HepG2 (cell line): Measurements from ENCODE around the gene TOR4A. TPM values are rescaled to one million over a fixed set of nuclear protein-coding genes. Genes with fewer than 3 reads are reported as not detected.

Experiments used
- ASH2L ChIP-seq: fragments of 300-600, 200-600 bp; sonication (generic); IDR thresholded peaks from 2 replicates; pipeline ENCODE4 v1.7.0; 2017; ENCODE audit warnings: low read depth, mild to moderate bottlenecking, moderate library complexity, mixed read lengths, low read length; ENCODE audit not compliant: insufficient read length
- CBFB ChIP-seq: sonication (generic); formaldehyde crosslinking; IDR thresholded peaks from 2 replicates; pipeline ENCODE4 v1.4.0; 2020; ENCODE audit warnings: missing genetic modification reagents
- CENPX ChIP-seq: sonication (generic); formaldehyde crosslinking; IDR thresholded peaks from 2 replicates; pipeline ENCODE4 v1.9.0; 2021; ENCODE audit warnings: mild to moderate bottlenecking, missing genetic modification reagents, moderate library complexity
- DBP ChIP-seq: sonication (generic); formaldehyde crosslinking; IDR thresholded peaks from 2 replicates; pipeline ENCODE4 v1.4.0; 2020; ENCODE audit warnings: missing genetic modification reagents; ENCODE audit errors: not compliant biosample characterization
- FOXK2 ChIP-seq: fragments of 450-650 bp; IDR thresholded peaks from 2 replicates; pipeline ENCODE4 v1.6.1; 2016
- JUNB ChIP-seq: sonication (generic); formaldehyde crosslinking; IDR thresholded peaks from 2 replicates; pipeline ENCODE4 v1.8.0; 2022; ENCODE audit warnings: missing genetic modification reagents, mild to moderate bottlenecking, borderline replicate concordance
- KIAA2018 ChIP-seq: sonication (generic); formaldehyde crosslinking; IDR thresholded peaks from 2 replicates; pipeline ENCODE4 v1.5.0; 2020; ENCODE audit warnings: mild to moderate bottlenecking, missing genetic modification reagents, borderline replicate concordance
- PATZ1 ChIP-seq: sonication (generic); formaldehyde crosslinking; IDR thresholded peaks from 2 replicates; pipeline ENCODE4 v1.4.0; 2020; ENCODE audit warnings: missing genetic modification reagents
- ZBTB10 ChIP-seq: sonication (generic); formaldehyde crosslinking; IDR thresholded peaks from 2 replicates; pipeline ENCODE4 v1.4.0; 2020; ENCODE audit warnings: missing genetic modification reagents, borderline replicate concordance
- ZIK1 ChIP-seq: sonication (generic); formaldehyde crosslinking; IDR thresholded peaks from 2 replicates; pipeline ENCODE4 v1.5.0; 2020; ENCODE audit warnings: mild to moderate bottlenecking, low read depth, missing genetic modification reagents, borderline replicate concordance
- ZNF224 ChIP-seq: sonication (generic); formaldehyde crosslinking; IDR thresholded peaks from 2 replicates; pipeline ENCODE4 v1.5.0; 2020; ENCODE audit warnings: mild to moderate bottlenecking, missing genetic modification reagents
- ZNF44 ChIP-seq: sonication (generic); formaldehyde crosslinking; IDR thresholded peaks from 2 replicates; pipeline ENCODE4 v1.5.1; 2020; ENCODE audit warnings: mild to moderate bottlenecking, missing genetic modification reagents
- ZNF747 ChIP-seq: sonication (generic); formaldehyde crosslinking; IDR thresholded peaks from 2 replicates; pipeline ENCODE4 v1.8.1; 2023; ENCODE audit warnings: missing genetic modification reagents, mild to moderate bottlenecking, borderline replicate concordance
- ZNF768 ChIP-seq: sonication (generic); formaldehyde crosslinking; IDR thresholded peaks from 2 replicates; pipeline ENCODE4 v1.4.0; 2020; ENCODE audit warnings: missing genetic modification reagents
- polyA plus RNA-seq, 8 experiments: library from polyadenylated mRNA; depleted of rRNA in 3 of 8; stranded (reverse) in 7 of 8; unstranded in 1 of 8; fragments of >200 nt; fragmentation: Illumina TruSeq in 4 of 8; extraction: Trizol in 4 of 8; gene quantifications; 2 replicates each; pipeline versions ENCODE4 v1.2.1 to v1.2.3, GENCODE V29; 2011 to 2016; ENCODE audit warnings: low read depth in 4 of 8, missing spikeins in 1 of 8, mixed read lengths in 1 of 8; ENCODE audit not compliant: insufficient read depth in 1 of 8
- total RNA-seq, 5 experiments: library from RNA; depleted of rRNA; stranded (reverse); fragments of >200 nt; fragmentation: Illumina TruSeq; extraction: Trizol; gene quantifications; 2 replicates each; pipeline ENCODE4 v1.2.3, GENCODE V29; 2016; ENCODE audit warnings: low read depth in 1 of 5

Gene TOR4A
- total and polyA plus RNA-seq, 2 of the 13 experiments (the other 11 are each of a cell fraction or from before 2014, with no cell fraction given): 11.1 to 14.2 TPM

GRCh38 chr9:137229903-137230704 is 47.4 kb upstream of the TOR4A start (continued):
- TF ChIP-seq ZIK1 (CRISPR knock-in tag) (no peak), KIAA2018 (CRISPR knock-in tag) (no peak), PATZ1 (CRISPR knock-in tag) (peak; percentile 86), CBFB (CRISPR knock-in tag) (no peak), ZNF44 (CRISPR knock-in tag) (0 out of 2 replicates have a peak, but pooled peaks have one; percentile 28), ZBTB10 (CRISPR knock-in tag) (peak; percentile 87), ZNF224 (peak; percentile 70; the same call in 1 of the 2 replicates), JUNB (CRISPR knock-in tag) (no peak), CENPX (CRISPR knock-in tag) (no peak), FOXK2 (no peak), DBP (CRISPR knock-in tag) (no peak), ASH2L (no peak), ZNF747 (CRISPR knock-in tag) (no peak), ZNF768 (no peak)
